Umbilical cord (tissue), 2 donors: ENCODE results near the gene BAIAP2. TPM values are rescaled to one million over a fixed set of nuclear protein-coding genes. Genes with fewer than 3 reads are reported as not detected.
"Not testable (repeated sequence)": the region's sequence is repeated elsewhere in the genome, so short reads cannot be mapped to it uniquely, and the experiment has no call there.

ENCODE experiments used
- DNase-seq: peaks from one replicate; pipeline ENCODE4 v3.0.0-alpha.2; 2015; ENCODE audit warnings: low spot score
- total RNA-seq: library from RNA; depleted of rRNA; stranded (reverse); fragments of >200 nt; gene quantifications from one replicate; pipeline ENCODE4 v1.2.3, GENCODE V29; 2014; ENCODE audit warnings: low replicate concordance; ENCODE audit not compliant: insufficient read depth

The BAIAP2 gene
- total RNA-seq, 1 donor from 2014 or later, result 8.4 TPM

DNA sequence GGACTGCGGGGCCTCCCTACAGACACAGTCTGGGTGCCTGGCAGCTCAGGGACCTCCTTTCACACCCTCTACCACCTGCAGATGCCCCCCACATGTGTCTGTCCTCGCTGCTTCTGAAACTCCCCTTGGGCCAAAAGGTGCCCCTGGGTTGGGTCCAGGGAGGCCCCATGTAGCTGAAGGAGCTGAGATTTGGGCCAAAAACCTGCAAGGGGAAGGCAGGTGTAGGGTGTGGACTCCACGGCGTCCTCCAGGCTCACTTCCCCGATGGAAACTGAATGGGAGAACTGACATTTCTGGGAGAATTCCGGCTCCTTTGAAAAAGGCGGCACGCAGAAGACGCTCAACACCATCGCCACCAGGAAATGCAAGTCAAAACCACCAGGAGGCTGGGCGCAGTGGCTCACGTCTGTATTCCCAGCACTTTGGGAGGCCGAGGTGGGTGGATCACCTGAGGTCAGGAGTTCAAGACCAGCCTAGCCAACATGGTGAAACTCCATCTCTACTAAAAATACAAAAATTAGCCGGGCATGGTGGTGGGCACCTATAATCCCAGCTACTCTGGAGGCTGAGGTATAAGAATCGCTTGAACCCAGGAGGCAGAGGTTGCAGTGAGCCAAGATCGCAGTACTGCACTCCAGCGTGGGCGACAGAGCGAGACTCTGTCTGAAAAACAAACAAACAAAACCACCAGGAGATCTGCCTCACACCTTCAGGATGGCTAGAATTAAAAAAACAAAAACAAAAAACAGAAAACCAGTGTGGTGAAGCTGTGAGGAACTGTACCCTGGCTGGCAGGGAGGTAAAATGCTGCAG is 13.2 kb upstream of the BAIAP2 start:
- DNase-seq, result no peak

DNA sequence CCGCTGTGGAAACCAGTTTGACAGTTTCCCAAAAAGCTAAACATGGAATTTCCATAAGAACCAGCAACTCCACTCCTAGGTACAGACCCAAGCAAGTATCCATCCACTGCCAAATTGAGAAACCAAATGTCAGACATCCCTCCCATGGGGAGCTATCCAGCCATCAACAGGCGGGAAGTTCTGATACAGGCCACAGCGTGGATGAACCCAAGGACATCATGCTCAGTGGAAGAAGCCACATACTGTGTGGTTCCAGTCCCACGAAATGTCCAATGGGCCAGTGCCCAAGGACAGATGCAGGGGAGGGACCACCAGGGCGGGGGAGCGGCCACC is 12.6 kb upstream of the BAIAP2 start:
- DNase-seq, result no peak

DNA sequence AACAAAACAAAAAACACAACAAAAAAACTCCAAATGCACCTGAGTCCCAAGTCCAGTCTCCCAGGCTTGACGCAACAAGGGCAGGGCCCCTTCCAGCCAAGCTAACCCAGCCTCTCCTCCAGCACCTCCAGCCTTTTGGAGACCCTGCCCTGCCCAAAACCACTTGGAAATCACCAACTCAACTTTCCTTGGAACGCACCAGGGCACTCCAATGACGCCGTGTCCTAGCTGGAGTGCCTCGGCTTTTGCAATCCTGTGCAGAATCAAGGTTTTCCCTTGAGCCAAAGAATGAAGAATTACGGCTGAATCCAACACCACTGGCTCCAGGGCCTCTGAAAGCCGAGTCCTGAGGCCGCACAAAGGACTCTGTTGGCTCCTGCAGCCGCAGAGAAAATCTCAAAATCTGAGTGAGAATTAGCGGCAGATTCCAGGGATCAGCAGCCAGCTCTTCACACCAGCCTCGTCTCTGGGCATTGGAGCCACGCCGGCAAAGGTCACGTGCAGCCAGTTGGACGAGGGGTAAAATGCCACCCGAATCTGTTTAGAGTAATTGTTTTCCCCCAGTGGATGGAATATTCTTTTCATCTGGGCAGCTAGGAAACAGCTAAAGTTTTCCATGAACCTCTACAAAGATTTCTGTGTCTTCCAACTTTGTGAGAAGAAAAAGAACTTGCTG is 9.7 kb upstream of the BAIAP2 start:
- DNase-seq, result peak; percentile 77

DNA sequence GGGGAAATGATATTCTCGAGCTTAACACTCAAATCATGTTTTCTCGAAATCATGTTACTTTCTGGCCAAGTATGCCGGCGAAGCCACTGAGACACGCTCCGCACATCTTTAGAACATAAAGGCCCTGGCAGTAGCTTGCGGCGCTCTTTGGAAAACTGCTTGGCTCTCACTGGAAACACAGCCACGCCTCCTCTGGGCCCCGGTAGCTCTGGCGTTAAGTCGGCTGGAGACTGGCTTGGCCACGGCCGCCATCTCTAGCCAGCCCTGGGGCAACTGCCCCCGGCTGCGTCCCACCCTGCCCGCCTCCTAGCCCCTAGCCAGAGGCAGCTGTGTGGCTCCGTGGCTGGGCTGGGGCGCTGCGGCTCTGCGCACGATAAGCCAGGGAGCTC is 9.2 kb upstream of the BAIAP2 start:
- no peak for DNase-seq

DNA sequence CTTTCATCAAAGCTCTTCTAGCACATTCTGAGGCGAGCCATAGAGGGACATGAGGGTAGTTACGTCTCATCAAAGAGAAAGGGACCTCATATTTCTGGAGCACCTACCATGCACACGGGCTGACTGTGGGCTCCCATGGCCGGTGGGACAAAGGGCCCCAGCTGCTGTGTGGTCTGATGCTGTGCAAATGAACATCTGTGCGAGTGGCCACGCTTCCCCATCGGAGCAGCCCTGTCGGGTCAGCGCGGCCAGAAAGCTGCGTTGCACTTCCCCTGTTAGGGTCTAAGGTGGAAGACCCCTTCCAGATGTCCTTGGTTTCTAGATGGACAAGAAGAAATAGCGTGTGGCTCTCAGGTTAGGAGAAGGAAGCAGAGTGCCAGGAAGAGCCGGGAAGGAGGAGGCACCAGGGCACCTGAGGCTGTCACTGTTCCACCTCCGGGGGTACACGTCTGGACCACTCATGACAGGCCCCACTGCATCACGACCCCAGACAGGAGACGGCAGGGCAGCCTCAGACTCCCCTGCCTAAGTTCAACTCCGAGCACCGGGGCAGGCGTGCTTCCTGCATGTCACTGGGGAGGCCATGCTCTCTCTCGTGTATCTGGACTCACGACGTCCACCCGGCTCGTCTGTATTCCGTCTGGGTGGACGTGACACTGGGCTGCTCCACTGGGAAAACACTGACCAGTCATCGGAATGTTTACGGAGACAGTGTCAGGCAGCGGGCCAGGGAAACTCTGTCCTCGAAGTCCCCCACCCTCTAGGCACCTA is 8.5 kb upstream of the BAIAP2 start:
- DNase-seq, result no peak

DNA sequence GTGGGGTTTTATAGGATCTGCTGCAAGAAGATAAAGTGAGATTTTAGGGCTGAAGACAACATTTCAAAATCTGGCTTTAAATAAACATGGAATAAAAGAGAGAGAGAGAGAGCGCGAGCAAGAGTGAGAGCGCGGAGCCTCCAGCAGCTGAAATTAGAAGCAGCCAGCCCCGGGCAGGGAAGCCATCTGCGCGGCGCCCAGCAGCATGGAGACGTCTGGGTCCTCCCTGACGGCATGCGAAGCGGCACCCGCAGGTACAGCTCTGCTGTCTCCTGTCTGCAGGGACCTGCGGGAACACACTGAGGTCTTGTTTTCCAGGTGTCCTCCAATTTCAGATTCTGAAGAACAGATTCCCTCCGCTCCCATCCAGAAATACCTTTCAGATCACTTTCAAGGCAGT is 7.9 kb upstream of the BAIAP2 start:
- DNase-seq, result peak; percentile 67

DNA sequence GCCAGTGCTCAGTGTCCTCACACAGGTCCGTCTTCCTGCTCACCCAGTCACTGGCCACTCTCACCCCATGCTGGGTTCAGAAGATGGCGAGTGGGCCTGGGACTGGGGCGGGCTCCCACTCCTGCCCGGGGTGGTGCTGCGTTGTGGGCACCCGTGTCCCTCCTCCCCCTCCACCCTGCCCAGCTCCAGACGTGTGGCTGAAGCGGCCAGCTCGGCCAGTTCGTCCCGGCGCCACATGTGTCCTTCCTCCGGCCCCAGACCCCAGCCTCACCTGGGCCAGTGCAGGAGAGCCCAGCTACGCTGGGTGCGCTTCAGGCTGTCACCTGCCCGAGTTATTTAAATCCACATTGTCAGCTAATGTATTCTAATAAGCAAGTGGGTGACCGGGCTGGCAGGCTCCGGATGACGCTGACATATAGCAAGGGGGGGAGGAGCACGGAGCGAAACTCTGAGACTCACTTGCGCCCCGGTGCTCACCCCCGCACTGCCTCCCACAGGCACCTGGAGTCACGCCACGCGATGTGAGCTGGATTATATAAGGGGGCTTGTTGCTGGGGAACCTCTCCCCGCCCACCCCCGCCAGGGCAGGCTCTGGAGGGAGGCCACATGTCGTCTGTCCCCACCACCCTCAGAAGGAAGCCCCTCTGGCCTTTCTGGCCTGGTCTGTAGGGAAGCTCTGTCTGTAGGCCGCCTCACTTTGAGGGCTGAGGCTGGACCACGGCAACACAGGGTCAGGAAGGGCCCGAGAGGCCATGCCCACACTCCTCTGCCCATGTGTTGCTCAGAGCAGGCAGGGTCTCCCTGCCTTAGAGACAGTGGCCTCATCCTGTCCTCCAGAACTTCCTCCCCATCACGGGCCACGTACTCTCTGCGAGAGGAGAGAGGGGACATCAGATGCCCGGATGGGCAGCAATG is 7.1 kb upstream of the BAIAP2 start:
- DNase-seq, result no peak

DNA sequence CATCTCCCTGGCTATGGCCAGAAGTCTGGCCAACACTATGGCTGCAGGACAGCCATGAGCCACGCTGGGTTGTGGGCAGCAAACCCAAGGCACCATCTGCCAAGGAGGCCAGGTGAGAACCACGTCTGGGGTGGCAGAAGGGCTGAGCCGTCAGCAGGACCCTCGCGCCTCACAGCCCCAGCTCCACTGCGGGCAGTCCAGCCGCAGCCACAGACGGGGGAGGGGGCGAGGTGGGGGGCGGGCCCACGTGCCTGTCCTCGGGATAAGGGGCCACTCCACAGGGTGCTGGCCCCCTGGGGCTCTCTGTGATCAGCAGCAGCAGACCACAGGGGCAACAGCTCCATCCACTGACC is 6.5 kb upstream of the BAIAP2 start:
- DNase-seq, result no peak

DNA sequence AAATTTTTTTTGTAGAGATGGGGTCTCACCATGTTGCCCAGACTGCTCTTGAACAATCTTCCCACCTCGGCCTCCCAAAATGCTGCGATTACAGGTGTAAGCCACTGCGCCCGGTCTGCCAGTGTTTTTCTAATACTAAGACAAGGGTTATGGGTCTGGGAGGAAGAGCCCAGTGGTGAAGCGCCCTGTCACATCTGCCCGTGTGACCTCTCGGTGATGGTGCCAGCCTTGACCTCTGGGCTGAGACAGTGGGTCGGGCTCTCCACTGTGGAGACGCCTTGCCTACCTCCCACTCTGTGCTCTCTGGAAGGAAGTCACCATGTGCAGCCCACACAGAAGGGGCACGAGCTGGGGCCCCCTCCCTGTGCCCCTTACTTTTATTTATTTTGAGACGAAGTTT is 5.1 kb upstream of the BAIAP2 start:
- DNase-seq, result no peak

DNA sequence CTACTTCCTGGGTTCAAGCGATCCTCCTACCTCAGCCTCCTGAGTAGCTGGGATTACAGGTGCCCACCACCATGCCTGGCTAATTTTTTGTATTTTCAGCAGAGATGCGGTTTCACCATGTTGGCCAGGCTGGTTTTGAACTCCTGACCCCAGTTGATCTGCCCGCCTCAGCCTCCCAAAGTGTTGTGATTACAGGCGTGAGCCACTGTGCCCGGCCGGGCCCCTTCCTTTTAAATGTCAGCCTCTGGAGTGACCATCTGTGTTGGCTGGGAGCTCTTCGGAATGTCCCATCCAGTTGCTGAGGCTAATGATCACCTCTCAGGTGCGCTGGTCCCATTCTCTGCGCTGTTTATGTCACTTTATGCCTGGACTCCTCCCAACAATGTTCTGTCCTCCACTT is 4.6 kb upstream of the BAIAP2 start:
- DNase-seq, result not testable (repeated sequence)

DNA sequence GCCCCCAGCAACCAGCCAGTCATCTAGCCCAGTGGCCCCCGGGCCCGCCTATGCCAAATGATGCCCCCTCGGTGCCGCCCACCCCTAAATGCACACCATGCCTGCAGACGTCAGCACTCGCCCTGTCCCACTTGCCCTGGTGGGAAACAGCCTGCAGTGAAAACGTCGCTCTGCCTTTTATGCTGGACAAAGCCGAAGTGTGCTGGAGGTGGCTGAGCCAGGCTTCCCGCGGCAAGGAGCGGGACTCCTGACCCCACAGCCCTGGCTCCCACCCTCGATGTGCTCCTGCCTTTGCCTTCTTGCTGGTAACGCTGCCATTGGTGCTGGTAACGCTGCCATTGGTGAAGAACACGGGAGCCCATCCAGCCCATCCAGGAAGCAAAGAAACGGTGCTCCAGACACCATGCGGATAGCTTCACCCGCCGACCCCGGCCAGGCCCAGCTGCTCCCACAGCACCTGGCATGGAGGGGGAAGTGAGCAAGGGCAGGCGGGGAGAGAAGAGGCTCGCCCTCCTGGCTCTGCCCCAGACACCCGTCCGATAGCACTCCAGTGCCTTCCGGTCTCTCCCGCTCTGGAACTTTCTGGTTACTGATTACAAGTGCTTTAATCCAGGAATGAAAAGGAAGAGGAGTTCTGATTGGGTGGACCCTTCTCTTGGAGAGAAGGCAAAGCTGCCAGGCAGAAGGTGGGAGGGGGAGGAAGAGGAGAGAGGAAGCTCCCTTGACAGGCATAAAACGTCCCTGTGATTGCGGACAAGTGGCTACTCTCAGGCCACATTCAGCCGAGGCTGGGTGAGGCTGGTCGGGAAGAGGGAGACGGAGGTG is 4.0 kb upstream of the BAIAP2 start:
- no peak for DNase-seq

DNA sequence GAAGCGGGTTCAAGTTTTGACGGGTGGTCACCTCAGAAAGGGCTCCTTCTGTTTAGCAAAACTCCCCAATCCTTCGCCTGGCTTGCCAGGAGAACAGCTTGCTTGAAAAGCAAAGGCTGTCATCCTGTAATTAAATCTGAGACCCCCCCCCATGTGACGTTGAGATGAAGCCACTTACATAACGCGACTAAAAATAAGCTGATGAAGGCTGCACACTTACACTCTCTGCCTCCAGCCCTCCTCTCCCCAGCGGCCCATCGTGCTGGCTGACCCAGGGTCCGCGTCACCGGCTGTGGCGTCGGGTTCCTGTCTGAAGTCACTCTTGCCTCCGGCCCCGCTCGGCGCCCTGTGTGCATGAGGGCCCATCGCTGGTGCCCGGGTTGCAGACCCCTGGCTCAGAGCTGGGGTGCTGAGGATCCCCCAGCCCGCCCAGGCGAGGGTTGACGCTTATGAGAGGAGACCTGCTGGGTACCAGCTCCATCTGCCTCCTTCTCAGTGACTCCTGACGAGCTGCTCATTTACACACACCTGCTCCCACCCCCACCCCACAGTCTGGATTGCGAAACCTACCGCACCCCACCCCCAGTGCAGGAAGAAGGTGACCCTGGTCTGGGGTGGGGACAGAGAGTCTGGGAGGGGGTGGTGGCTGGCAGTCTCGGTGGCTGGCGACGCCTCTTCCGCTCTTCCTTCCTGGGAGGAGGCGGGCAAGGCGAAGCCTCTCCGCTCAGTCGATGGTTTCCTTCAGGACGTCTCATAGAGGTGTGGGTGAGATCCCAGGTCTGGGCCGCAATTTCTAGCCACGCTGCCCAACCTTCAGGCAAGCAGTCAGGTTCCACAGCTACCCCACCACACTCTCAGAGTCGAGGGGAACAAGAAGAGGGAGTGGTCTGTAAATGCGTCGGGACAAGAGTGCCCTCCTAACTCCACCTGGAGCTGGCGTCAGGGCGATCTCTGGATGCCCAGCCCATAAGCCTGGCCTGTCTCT is 3.1 kb upstream of the BAIAP2 start:
- no peak for DNase-seq

DNA sequence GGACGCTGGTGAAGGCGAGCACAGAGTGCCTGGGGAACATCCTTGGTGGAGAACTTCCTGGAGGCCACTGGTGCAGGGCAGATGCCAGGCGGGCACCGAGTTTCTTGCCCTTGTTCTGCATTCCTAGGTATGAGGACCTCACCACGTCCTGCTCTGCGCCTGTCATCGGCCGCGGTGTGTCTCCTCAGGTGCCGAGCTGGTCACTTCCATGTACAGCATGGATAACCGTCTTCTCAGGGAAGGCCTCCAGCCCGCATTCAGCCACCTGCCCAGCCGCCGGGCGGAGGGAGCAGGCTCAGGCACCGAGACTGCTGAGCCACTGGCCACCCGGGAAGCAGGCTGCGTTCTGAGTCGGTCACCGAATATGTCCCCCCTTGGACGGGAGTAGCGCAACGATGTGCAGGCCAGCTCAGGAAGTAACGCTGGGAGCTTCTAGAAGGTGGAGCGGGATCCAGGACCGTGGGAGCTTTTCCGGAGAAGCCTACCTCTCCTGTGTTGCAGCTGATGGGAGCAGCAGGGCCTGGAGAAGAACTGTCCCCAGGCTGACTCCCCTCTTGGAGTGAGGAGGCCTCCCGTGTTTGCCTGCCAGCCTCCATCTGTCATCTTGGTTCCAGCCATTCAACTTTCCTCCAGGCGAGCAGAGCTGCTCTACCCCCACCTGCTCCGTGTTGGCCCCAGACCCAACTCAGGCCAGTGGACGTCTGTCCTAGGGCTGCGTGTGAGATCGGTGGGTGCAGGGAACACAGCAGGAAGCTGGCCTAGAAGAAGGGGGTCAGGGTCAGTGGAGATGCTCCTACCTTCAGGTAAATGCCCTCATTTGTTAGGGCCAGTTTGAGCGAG is 2.1 kb upstream of the BAIAP2 start:
- DNase-seq, result no peak

DNA sequence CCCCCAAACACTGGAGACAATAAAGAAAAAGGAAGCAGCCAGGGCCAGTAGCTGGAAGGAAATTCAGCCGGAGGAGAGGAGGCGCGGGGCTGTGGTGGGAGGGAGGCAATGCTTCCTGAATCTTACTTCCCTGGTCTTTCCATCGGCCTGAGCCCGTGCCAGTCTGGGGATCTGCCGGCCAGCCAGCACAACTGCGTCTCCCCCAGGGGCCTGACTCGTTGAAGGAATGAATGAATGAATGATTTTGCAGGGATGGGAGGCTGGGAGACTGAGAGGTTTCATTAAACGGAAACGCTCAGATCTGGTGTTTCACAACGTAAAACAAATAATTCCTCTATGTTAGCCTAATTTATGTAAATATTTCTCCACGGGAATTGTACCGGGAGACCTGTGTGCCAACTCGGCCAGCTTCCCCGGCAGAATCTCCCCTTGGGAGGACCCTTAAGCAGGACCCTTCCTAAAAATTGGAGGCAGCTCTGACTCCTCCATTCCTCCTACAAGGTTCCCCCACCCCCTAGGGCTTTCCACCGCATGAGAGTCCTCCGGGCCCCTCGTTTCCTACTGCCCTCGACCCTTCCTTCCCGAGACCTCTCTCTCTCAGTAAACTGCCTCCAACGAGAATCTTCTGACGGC is 1.3 kb upstream of the BAIAP2 start:
- DNase-seq, result no peak

DNA sequence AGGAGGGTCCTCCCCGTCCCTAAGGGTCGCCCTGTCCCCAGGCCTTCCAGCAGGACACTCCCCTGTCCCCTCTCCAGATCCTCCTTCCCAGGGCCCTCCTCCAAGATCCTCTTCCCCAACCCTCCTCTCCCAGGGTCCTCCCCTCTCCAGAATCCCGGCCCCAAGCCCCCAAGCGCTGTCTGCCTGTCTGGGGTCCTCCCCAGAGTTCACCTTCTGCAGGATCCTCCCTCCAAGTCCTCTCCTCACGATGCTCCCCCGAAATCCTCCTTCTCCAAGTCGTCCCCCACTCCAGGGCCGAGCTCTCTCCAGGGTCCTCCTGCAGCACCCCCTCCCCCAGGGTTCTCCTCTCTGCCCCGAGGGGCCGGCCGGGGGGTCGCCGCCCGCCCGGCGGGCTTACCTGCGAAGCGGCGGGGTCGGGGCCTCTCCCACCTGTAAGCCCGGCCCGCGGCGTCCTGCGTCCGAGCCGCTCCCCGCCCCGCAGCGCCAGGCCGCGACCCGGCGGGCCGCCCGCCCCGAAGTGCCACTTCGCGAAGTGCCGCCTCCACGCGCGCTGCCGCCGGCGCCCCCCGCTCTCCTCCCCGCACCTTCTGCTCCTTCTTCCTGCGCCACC is 678 bp upstream of the BAIAP2 start:
- DNase-seq, result no peak

DNA sequence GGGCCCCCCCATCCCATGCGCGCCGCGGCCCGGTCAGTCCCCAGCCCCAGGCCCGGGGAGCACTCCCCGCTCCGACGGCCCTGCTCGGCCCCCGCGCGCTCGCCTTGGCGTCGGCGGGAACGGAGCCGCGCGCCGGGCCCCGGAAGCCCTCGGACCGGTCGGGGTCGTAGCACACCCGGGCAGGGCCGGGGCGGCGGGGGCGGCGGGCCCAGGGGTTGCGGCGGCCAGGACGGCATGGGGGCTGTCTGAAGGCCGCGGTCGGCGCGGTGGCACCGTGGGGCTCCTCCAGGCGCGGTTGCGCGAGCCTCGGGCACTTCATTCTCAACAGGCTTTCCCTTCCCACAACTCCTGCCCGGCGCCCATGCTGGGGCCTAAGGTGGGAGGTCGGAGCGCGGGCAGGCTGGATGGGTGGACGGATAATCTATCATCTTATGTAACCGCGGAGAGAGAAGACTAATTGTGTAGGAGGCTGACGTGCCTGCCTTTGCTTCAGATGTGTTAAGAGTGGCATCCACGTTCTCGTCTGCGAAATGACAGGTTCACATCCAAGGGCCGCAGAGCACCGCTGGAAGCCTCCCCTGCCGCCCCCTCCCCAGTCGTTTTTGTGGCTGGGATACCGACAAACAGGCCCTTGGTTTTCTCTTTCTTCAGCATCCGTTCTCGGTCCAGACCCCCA is 708 bp downstream of the BAIAP2 start:
- no peak for DNase-seq
